ENCODE results near the gene NELL1.

NELL1 gene

DNA sequence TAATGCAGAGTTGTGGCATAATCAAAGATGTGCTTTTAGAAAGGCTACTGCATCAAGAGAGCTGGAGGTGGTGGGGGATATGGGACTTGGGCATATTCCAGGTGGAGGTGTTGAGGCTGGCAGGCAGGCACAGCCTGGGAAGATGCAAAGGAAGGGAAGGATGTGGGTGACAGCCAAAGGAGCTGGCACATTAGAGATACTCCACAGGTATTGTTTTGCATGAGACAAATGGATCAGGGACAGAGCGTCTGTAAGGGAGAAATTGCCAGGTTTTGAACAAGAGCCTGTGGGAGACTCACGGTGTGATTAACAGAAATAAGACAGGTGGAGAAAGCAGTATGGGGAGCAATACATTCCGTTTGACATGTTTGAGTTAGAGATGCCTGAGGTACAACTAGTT lies 263.7 kb downstream of the NELL1 start:
- DNase-seq (ENCODE audit: extremely low spot score, insufficient read length, low read depth) (no peak), FAIRE-seq (no peak)

DNA sequence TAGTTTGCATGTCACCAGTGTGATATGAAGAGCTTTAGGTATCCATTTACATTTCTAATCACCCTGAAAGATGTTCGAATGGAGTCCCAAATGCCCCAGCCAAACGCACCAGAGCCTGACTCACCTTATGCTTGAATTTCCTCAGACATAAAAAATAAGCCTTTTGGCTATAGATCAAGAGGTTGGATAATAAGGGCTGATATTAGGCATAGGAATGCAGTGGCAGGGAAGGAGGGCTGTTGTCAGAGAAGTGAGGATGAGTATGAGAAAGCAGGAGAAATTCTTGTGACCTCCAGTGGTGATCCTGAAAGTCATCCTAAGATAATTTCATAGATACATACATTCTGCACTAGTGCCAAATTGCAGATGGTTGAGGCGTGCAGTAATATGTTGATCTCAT lies 264.6 kb downstream of the NELL1 start:
- FAIRE-seq (no peak), DNase-seq (ENCODE audit: extremely low spot score, insufficient read length, low read depth) (no peak)

DNA sequence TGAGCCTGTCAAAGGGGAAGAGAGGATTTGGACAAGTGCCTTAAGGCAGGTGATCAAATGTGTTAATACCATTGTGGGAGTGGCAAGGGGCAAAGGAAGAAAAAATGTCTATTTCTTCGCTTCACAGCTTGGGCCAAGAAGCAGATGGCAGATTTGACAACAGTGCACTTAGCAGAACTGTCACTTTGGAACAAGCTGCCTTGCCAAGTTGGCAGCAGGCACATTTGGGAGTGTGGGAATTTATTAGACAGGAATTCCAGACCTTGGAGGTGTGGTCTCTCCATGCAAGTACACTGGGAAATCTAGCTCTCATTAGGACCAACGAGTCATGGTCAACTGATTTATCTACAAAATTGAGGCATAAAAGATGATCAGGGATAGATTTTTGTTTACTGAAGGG lies 265.1 kb downstream of the NELL1 start:
- no peak for DNase-seq (ENCODE audit: extremely low spot score, insufficient read length, low read depth)
- FAIRE-seq = no peak

DNA sequence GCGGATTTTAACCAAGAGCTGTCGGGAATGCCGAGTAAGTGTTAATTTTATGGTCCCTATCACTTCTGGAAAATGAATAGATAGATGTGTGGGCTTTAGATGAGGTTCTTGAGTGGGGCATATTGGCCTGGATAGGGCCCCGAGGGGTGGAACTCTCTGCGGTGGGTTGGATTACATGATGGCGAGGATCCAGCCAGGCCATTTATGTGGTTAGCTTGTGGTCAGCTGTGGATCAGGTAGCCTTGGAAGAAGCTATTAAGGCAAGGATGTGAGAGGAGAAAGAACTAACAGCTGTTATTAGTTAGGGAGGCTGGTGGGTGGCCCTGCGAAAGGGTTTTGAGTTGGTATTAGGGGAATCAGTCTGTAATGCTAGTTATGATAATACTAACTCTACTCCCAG lies 268.4 kb downstream of the NELL1 start:
- DNase-seq (ENCODE audit: extremely low spot score, insufficient read length, low read depth) (no peak), FAIRE-seq (no peak)

DNA sequence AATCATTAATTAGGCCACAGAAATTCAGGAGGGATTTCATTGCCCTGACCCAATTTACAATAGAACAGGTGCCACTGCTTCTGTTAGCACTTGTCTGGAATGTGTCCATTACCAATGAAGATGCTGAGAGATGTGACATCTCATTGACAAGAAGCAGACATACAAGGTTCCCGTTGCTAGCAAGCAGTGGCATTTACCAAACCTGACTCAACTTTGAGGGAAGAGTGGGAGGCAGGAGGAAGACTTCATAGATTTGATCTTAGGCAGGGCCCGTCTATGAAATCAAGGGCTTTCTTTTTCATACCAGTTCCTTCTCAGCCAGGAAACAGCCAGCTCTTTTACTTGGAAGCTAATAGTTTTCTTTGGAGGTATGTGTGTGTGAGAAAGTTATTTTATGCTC lies 280.2 kb downstream of the NELL1 start:
- DNase-seq (ENCODE audit: extremely low spot score, insufficient read length, low read depth) (no peak), FAIRE-seq (no peak)

DNA sequence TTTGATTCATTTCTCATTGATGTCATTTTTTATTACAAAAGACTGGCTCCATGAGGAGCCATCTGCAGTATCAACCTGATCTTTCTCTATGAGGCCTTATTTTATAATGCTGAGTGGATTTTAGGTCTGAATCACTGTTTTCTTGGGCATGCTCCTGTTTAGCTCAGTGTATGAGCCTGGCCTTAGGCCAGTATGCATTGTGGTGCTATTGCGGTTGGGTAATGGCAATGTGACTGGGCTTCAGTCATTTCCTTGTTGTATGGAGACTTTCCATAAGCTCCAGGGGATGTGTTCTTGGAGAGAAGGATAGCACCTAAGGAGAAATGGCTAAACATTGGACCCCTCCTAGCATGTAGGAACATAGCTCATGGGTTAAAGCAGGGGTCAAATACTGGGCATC lies 293.2 kb downstream of the NELL1 start:
- DNase-seq (ENCODE audit: extremely low spot score, insufficient read length, low read depth) (no peak), FAIRE-seq (no peak)

DNA sequence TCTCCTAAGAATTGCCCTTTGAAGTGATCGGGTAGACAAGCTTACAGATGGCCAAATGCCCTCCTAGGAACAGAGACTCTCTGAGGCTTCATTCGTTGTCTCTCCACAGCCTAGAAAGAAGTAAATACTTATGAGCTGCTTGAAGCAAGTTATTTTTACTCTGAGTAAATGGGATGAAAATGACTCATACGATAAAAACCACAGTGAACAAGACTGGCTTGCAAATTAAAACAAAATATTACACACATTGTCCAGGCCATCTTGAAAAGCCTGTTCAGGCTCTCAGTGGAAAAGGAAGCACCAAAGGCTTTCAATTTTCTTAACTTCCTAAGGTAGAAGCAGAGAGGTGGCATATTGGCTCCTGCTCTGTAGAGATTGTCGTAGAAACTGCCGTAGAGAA lies 294.2 kb downstream of the NELL1 start:
- FAIRE-seq (no peak), DNase-seq (ENCODE audit: extremely low spot score, insufficient read length, low read depth) (no peak)

DNA sequence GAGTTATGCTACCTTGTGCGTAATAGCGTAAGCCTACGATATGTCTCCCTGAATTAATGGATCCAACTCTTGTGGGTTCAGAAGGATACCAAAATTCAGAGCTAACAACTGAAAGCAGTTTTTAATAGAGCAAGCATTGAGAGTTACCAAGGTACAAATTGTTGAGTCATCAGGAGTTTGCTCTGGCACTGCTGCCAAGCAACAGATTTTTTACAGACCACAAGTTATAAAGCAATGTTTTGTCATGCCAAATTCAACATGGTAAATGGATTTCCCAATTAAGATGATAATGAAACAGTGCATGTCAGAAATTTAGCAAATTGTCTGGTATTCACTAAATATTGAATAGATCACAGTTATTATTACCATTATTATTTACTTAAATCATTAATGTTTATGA lies 295.6 kb downstream of the NELL1 start:
- DNase-seq (ENCODE audit: extremely low spot score, insufficient read length, low read depth) = no peak
- FAIRE-seq = no peak

DNA sequence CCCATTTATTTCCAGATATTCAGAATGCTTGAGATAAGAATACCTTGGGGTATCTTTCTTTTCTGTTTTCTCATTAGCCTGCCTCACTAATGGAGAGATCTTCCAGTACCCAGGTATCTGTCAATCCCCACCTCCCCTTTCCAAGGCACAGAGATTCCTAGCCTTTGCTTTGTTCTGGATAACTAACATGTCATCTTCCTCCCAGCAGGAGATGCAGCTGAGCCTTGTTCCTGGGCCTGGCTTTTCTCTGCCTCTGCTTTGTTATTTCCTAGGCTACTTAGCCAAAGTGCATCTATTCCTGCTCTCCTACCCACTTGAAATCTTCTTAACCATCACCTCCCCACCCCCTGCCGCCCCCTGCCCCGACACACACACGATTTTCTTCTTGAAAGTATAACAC lies 297.1 kb downstream of the NELL1 start:
- DNase-seq (ENCODE audit: extremely low spot score, insufficient read length, low read depth) = no peak
- no peak for FAIRE-seq

DNA sequence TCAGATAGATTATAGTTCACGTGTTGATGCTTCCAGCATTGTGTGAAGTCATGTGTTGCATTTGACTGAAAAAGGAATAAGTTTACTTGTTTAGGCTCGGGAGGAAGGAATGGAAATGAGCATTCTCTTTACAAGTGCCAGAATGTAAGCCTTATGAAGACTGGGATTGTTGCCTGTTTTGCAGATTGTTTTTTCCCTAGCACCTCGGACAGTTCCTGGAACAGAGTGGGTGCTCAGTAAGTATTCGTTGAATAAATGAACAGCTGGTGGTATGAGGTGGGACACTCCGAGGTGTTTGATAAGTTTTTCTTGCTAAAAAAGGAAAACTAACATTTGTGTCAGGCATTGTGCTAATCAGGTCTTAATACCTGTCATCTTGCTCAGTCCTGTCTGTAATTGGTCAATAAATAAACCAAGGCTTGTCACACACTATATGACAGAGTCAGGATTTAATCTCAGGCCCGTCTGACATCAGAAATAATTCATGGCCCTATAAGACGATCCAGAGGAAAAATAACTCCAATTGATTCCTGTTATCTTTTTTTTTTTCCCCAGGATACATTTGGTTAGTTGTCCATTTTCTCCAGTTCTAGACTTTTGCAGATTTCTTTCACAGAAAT lies 304.7 kb downstream of the NELL1 start:
- FAIRE-seq (no peak), DNase-seq (ENCODE audit: extremely low spot score, insufficient read length, low read depth) (no peak)

DNA sequence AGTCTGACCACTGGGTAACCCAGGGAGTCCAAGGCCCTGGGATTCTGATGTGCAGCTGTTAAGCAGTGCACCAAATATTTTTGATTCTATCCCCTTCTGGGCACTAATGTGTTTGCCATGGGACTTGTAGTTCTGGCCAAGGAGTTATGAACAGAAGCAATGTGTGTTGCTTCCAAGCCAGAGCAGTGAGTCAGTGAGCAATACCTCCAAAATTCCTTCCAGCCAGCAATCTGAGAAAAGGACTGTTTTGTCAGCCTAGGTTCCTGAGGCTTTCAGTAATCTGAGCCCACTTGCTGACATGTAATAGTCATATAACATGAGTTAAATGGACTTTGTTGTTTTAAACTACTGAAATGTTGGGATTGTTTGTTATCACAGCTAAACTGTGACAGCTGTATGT lies 311.4 kb downstream of the NELL1 start:
- DNase-seq (ENCODE audit: extremely low spot score, insufficient read length, low read depth) (no peak), FAIRE-seq (no peak)

DNA sequence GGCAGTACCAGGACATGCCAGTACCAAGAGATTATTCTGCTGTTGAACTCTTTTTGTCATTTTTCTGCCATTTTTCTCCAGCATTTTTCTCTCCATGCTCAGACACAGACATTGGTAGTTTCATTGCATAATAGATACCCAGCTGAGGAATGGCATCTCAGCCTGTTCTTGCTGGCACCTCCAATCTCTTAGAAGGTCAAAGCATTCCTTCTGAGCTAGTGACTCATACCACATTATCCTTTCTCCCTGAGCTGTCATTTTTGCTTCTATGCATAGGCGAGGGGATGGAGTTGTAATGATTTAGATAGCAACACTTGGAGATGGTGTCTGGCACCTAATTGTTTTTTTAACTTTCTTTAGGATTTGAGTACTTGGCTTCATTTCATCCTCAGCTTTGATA lies 321.1 kb downstream of the NELL1 start:
- no peak for FAIRE-seq
- no peak for DNase-seq (ENCODE audit: extremely low spot score, insufficient read length, low read depth)

DNA sequence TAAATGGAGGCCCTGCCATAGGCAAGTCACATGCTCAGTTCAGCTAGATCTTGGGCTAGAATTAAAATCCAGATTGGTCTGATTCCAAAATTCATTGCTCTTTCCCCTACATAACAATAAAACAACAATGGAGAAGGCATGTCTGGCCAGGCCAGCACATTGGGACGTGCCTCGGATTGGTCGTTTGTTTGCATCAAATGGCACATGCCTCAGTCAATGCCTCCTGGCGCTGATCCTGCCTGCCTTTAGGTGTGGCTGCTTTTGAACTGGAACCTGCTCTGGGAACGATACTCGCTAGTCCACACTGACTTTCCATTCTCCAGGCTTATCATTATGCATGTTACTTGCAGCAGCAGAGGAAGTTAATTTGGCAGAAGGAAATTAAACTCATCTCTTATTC lies 322.1 kb downstream of the NELL1 start:
- no peak for DNase-seq (ENCODE audit: extremely low spot score, insufficient read length, low read depth)
- FAIRE-seq = no peak

DNA sequence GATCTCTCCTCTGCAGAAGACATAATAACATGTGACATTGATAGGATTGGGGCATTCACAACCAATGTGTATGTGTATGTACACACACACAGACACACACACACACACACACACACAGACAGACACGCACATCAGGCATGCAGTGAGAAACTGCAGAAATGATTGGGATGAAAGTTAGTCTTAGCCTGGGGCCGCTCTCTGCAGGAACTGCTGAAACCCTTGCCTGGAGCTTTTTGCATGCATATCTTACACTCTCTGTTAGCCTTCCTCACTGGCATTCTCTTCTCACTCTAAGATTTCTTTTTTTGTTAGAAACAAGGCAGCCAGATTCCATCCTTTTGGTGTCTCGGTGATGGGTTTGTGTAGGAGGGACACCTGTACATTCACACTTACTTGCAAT lies 337.9 kb downstream of the NELL1 start:
- FAIRE-seq (no peak), DNase-seq (ENCODE audit: extremely low spot score, insufficient read length, low read depth) (no peak)

DNA sequence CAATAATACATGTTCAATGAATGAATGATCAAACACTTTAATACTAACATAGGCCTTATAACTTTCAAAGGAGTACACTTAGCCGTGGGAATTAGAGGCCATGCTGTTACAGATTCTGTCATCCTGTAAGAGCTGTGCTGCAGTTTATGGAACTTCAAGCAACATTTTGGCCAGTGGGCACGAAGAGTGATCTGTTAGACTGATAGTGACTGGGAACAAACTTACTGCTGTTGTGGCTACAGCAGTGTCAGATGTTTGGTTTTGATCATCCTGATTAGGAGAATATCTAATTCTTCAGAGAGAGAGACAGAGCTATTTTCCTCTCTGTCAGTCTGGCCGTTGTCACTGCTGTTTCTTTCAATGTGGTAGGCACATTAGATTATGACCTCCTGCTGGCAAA lies 348.9 kb downstream of the NELL1 start:
- DNase-seq (ENCODE audit: extremely low spot score, insufficient read length, low read depth) = no peak
- FAIRE-seq = no peak

DNA sequence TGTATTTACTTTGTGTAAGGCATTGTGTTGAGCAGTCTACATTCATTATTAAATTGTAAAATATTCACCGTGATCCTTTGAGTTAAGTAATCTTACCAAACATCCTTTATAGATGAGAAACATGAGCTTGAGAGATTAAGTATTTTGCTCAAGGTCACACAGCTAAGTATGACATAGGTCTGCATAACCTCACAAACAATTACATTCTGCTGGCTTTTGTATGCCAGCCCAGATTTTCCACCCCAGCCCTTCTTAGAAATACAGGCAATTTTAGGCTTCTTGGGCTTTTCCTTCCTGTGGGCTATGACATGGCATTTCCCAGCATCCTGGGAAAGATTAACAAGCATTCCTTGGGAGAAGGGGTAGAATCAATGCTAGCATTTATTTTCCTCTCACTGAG lies 357.3 kb downstream of the NELL1 start:
- no peak for DNase-seq (ENCODE audit: extremely low spot score, insufficient read length, low read depth)
- no peak for FAIRE-seq

DNA sequence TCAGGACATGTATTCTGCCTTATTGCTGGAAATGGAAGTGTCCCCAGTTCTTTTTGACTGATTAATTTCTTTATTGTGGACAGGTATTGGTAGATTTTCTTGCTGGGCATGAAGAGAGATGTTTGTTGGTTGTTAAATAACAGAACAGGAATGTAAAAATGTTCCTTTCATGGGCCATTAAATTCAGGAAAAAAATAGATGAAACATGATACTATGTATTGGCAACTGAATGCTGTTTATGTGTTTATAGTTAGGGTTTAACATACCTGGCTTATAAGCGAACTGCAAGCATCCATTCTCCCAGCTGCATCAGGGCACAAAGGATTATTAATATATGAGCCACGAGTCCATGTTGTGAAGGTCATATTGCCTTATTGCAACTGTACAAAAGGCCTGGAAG lies 368.5 kb downstream of the NELL1 start:
- FAIRE-seq = no peak
- no peak for DNase-seq (ENCODE audit: extremely low spot score, insufficient read length, low read depth)

DNA sequence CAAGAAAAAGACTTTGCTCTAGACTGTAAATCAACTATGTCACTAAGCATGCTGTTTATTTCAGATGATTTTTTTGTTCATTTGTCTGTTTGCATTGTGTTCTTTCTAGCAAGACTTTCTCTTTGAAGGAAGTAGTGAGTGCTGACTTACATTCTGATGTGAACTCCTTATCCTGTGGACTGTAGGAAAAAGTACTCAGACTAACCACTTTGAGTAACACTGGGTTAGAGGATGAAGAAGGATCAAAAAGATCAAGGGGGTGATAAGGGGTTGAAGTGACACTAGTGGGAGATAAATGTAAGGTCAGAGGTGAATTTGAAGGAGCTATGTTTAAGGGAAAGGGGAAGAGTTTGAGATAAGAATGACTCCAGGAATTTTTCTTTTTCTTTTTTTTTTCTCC lies 369.4 kb downstream of the NELL1 start:
- no peak for FAIRE-seq
- no peak for DNase-seq (ENCODE audit: extremely low spot score, insufficient read length, low read depth)

DNA sequence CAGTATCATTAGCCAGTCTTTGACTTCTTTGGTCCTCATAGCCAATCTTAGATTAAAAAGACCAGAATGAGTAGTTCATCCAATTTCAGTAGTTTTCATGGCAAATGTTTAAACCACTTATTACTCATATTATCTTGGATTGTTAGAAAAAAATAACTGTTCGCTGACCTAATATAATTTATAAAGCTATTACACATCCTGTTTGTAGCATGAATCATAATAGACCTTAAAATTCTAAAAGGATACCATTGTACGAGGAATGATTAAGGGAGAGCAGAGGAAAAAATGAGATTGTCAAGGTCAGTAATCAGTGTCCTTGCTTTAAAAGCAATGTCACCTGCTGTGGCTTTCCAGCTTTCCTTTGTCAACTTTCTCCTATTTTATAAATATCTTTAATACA lies 371.2 kb downstream of the NELL1 start:
- FAIRE-seq (no peak), DNase-seq (ENCODE audit: extremely low spot score, insufficient read length, low read depth) (no peak)

DNA sequence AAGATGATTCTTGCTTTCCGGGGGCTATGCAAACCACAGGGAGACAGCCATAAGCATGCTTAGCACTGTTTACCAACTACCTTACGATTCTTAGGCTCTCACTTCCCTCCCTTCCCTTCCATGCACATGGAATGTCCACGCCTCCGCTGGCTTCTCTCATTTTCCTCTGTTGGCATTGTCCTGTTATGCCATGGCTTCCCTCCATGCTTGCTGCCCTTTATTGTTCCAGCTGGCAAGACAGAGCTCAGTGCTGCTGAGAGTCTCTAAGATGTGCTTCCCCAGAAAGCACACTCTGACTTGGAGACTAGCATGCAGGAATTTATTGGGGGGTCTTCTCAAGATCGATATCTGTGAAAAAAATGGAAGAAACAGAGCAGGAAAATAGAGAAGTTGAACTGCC lies 379.2 kb downstream of the NELL1 start:
- DNase-seq (ENCODE audit: extremely low spot score, insufficient read length, low read depth) (no peak), FAIRE-seq (no peak)

DNA sequence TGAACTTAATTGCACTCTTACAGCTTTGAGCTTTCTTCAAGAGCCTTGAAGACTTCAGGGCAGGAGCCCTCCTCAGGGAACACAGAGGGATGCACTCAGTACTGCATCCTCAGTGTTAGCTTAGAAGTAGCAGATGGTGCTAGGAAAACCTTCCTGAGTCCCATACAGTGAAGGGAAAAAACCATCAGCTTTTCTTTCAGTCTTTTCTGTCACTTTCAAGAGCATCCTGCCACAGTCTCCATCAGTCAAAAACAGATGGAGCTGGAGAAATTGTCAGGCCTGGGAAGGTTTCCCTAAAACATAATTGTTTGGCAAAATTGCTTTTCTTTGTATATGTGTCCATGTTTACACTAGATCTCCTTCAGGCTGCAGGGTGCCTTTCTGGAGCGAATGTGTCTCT lies 384.1 kb downstream of the NELL1 start:
- no peak for FAIRE-seq
- DNase-seq (ENCODE audit: extremely low spot score, insufficient read length, low read depth) = no peak

DNA sequence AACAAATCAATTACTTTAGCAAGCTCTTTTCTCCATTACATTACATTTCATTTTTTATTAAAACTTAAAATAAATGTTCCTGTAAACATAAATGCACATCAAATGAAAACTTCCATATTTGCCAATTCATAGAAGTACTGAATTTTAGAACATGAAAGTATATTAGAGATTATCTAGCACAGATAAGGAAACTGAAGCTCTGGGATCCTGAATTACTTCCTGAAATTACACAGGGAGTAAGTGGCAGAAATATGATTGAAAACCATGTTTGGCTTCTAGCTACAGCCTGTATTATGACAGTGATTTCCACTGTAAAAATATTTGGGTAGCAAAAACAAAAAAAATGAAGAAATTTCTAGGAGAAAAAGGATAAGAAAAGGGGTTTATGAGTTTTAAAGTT lies 387.3 kb downstream of the NELL1 start:
- FAIRE-seq (no peak), DNase-seq (ENCODE audit: extremely low spot score, insufficient read length, low read depth) (no peak)

DNA sequence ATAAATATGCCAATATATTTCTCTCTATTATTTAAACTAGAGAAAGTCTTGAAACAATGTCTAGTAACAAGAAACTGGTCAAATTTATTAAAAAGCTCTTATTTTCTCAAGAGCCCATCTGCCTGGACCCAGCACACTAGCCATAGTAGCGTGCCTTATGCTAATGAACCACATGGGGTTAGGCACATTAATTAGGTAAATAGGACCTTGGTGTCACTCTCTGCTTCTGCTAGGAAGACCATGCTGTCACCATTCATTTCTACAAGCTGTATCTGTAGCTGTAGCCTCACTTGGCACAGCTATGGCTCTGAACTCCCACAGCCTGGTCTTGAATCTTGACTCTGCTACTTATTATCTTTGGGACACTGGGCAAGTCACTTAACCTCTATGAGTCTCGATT lies 390.5 kb downstream of the NELL1 start:
- FAIRE-seq = no peak
- no peak for DNase-seq (ENCODE audit: extremely low spot score, insufficient read length, low read depth)
